HCT116 (cell line): ENCODE measurements around the gene DHRS7B.

ENCODE experiments used
- CTCF ChIP-seq, 3 experiments: fragments of 200-600 bp in 1 of 3; sonication (generic) in 1 of 3; IDR thresholded peaks in 2 of 3; conservative IDR thresholded peaks in 1 of 3; 2 replicates each; pipeline ENCODE4 v1.5.1; 2012 to 2017; ENCODE audit warnings: low read depth in 2 of 3, low read length in 2 of 3, antibody characterized with exemption in 1 of 3, borderline replicate concordance in 1 of 3, control low read depth in 1 of 3, mild to moderate bottlenecking in 1 of 3, mixed read lengths in 1 of 3, mixed run types in 1 of 3, moderate library complexity in 1 of 3; ENCODE audit not compliant: insufficient read depth in 1 of 3
- EZH2 ChIP-seq: fragments of 200-600 bp; sonication (generic); IDR thresholded peaks from 2 replicates; pipeline ENCODE4 v1.6.1; 2017; ENCODE audit warnings: antibody characterized with exemption, mixed run types
- EZH2phosphoT487 ChIP-seq: fragments of 200-600 bp; IDR thresholded peaks from 2 replicates; pipeline ENCODE4 v1.6.1; 2018; ENCODE audit warnings: antibody characterized with exemption, borderline replicate concordance
- MAX ChIP-seq: IDR thresholded peaks from 2 replicates; pipeline ENCODE4 v1.6.1; 2012
- POLR2AphosphoS5 ChIP-seq: IDR thresholded peaks from 2 replicates; pipeline ENCODE4 v1.6.1; 2011; ENCODE audit warnings: mild to moderate bottlenecking, low read depth, low read length, moderate library complexity
- RAD21 ChIP-seq: IDR thresholded peaks from 2 replicates; pipeline ENCODE4 v1.6.1; 2012; ENCODE audit warnings: low read depth, mild to moderate bottlenecking
- SRF ChIP-seq: IDR thresholded peaks from 2 replicates; pipeline ENCODE4 v1.6.1; 2012; ENCODE audit warnings: low read depth
- ZNF274 ChIP-seq: fragments of 200-500 bp; sonication (Bioruptor generic); IDR thresholded peaks from 2 replicates; pipeline ENCODE4 v1.6.1; 2014; ENCODE audit warnings: mild to moderate bottlenecking, low read depth, low read length, inconsistent platforms

GRCh38 chr17:21100636-21101035 lies 26.1 kb upstream of the DHRS7B start:
- TF ChIP-seq POLR2AphosphoS5 (no peak), CTCF (IDR thresholded peaks at IDR 0.05 in 2 of 3, conservative IDR thresholded peaks at IDR 0.05 in 1 of 3; ENCODE audit: borderline replicate concordance in 1 of 3, insufficient read depth in 1 of 3, low read depth in 2 of 3, low read length in 2 of 3) (no peak), EZH2 (no peak), EZH2phosphoT487 (no peak), SRF (no peak), ZNF274 (no peak), MAX (no peak), RAD21 (no peak)
